ENCODE data around the gene FZD4. TPM values are rescaled to one million over a fixed set of nuclear protein-coding genes. Genes with fewer than 3 reads are reported as not detected.

FZD4 gene
- total RNA-seq, 2 donors from 2014 or later, result 42.4 to 49.1 TPM

Other genes with a start within 250 kb of the FZD4 start
- gene PRSS23, start 154.9 kb downstream of the FZD4 start, total RNA-seq, result 100 to 1,000 TPM; 208 to 261 TPM
- 10 to 100 TPM; 16.2 to 25.2 TPM for gene TMEM135, start 82.5 kb upstream of the FZD4 start, total RNA-seq